Epithelial cell of prostate (primary cell): ENCODE results near the gene CCT7.
"Not testable (repeated sequence)": the region's sequence is repeated elsewhere in the genome, so short reads cannot be mapped to it uniquely, and the experiment has no call there.

Experiments
- DNase-seq: peaks from one replicate; pipeline ENCODE4 v3.0.0-alpha.2; 2011; ENCODE audit warnings: low read depth, low spot score
- H3K27ac ChIP-seq: fragments of 450-650 bp; 2 replicates; pipeline ENCODE4 v1.5.1; 2017; ENCODE audit warnings: mild to moderate bottlenecking

CCT7 gene

GRCh38 chr2:73233932-73234832, at the start of gene CCT7:
CCT7 (plus strand) TSS chr2:73234308; CDS start chr2:73234379, 71 bp downstream.
- H3K27ac ChIP-seq: peak within 1 kb of the TSS; percentile 78
- DNase-seq: peak; percentile 55

GRCh38 chr2:73185965-73186364, 48.1 kb upstream of the CCT7 start:
- no peak for DNase-seq
- no peak overlapping the region for H3K27ac ChIP-seq

- no peak overlapping the region for H3K27ac ChIP-seq
- no peak for DNase-seq
Measured at GRCh38 chr2:73187549-73187948, 46.6 kb upstream of the CCT7 start.

DNA sequence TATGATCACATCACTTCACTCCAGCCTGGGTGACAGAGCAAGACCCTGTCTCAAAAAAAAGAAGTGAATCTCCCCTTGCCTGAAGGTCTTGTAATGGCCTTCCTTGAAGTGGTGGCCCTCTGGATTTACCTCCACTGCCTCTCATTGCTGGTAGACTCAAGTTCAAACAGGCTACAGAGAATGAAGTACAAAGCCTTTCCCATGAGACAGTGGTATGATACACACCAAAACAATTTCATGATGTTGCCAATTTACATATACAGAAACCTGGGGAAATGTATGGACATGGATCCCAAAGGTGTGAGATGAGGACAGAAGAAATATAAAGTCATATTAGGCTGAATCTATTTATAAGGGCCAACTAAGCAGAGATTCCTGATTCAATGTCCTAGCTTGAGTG, 36.5 kb upstream of the CCT7 start:
- H3K27ac ChIP-seq: peak overlapping the region; percentile 62
- peak; percentile 55 for DNase-seq

GRCh38 chr2:73200281-73200680, 33.8 kb upstream of the CCT7 start:
- not testable (repeated sequence) for DNase-seq, H3K27ac ChIP-seq

- H3K27ac ChIP-seq: no peak within 1 kb of the TSS
- no peak for DNase-seq
Measured at GRCh38 chr2:73202156-73203054, 31.7 kb upstream of the CCT7 start, which contains the start of gene NOTO. NOTO (plus strand) TSS chr2:73202574; CDS start chr2:73202667, 93 bp downstream.

DNA sequence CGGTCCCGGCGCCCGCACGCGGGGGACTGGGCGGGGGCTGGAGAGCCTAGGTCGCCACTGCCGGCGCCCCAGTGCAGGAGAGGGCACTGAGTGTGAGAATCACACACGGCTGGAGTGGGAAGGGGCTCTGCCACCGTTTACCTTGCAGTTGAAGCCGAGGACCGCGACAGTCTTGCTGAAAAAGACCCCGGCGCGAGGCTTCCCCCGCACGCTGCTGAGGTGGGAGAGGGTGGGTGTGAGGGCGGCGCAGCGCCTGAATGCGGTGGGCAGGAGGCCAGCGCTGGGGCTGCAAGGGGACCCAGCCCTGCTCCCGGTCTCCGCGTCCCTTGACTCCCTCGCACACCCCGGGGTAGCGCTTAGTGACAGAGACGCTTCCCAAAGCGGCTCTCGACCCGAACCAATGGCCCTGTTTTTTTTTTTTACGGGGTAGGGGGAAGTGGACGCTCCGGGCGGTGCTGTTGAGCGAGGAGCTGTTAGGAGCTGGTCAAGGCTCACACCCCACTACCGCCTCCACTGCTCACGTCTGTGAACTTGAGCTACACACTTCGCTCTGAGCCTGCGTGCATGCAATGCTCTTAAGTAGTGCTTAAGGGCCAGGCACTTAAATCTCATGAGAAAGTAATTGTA, 30.9 kb upstream of the CCT7 start:
- DNase-seq: no peak

GRCh38 chr2:73205611-73206010, 28.5 kb upstream of the CCT7 start:
- no peak overlapping the region for H3K27ac ChIP-seq
- no peak for DNase-seq

More for the DNA sequence above, 30.9 kb upstream of the CCT7 start:
- no peak overlapping the region for H3K27ac ChIP-seq

- H3K27ac ChIP-seq: no peak overlapping the region
- no peak for DNase-seq
Measured at GRCh38 chr2:73208258-73208657, 25.9 kb upstream of the CCT7 start.

GRCh38 chr2:73210019-73210418, 24.1 kb upstream of the CCT7 start:
- no peak overlapping the region for H3K27ac ChIP-seq
- DNase-seq: no peak

DNA sequence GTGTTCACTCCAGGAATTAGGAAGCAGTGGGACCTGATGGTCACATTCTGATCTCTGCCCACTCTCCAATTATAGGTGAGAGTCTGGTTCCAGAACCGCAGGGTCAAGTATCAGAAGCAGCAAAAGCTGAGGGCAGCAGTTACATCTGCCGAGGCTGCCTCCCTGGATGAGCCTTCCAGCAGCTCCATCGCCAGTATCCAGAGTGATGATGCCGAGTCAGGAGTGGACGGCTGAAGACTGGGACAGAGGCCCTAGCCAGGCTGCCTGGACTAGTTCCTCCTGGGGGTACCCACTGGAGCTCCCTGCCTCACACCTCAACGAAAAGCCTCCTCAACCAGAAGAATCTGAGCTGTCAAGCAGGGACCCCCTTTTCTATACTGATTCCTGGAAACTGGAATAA, 23.4 kb upstream of the CCT7 start:
- no peak for DNase-seq
- H3K27ac ChIP-seq: no peak overlapping the region

- no peak for DNase-seq
- no peak overlapping the region for H3K27ac ChIP-seq
Measured at GRCh38 chr2:73212098-73212447, 22.0 kb upstream of the CCT7 start.

- no peak for DNase-seq
- no peak overlapping the region for H3K27ac ChIP-seq
Measured at GRCh38 chr2:73212448-73213176, 21.5 kb upstream of the CCT7 start.

GRCh38 chr2:73214120-73215035, 19.7 kb upstream of the CCT7 start, which contains the start of gene SMYD5:
SMYD5 (plus strand) TSS chr2:73214245; CDS start chr2:73214267, 22 bp downstream.
- no peak for DNase-seq

DNA sequence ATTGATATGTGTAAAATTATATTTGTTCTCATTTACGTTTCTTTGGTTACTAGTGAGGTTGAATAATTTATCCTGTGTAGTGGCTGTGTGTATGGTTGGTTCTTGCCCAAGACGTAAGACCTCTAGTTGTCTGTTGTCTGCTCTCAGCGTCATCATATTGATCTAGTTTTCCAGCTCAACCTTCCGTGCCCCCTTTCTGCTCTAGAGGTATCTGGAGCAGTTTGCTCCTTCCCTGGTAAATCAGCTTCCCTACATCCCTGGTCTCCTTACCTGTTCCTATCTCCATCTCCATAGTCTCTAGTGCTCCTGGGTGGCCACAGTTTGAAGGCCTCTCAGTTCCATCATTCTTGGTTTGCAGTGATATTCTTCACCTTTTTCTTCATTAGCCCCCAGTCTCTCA, 18.9 kb upstream of the CCT7 start:
- DNase-seq: no peak
- H3K27ac ChIP-seq: no peak overlapping the region

More at GRCh38 chr2:73214120-73215035, 19.7 kb upstream of the CCT7 start, which contains the start of gene SMYD5:
- no peak within 1 kb of the TSS for H3K27ac ChIP-seq

- DNase-seq: no peak
- H3K27ac ChIP-seq: no peak overlapping the region
Measured at GRCh38 chr2:73217160-73217559, 16.9 kb upstream of the CCT7 start.

- H3K27ac ChIP-seq: no peak overlapping the region
- DNase-seq: no peak
Measured at GRCh38 chr2:73217826-73218225, 16.3 kb upstream of the CCT7 start.

DNA sequence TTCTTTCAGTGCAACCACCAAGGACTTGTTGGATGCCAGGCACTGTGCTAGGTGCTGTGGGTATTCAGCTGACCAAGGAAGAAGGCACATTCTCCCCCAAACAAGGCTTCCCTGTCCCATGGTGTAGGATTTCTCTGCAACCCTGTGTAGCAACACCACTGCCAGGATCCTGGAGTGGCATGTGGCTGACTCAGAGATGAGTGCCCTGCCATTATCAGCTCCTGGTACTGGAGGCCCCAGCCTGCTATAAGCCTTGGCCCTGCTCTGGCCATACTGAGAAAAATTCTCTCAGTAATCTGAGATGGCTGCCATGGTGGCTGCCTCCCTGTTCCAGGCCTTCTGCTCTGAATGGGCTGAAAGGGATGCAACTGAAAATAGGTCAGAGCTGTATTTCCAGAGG, 15.8 kb upstream of the CCT7 start:
- no peak for DNase-seq

DNA sequence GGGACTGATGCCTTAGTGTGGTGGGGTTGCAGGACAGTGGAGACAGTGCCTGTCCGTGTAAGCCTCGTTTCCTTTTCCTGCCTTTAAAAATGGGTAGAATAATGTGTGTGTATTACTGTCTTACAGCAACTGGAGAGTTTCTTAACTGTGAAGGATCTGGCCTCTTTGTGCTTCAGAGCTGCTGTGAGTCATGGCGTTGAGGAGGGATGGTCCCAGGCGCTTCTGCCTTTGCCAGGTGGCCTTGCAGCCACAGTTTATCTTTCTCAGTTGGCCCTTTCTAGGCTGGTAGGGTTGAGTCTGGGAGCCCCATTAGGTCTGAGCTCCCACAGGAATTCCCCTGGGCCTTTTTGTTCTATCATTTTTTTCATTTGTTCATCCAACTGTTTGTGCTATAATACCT, 10.3 kb upstream of the CCT7 start:
- no peak overlapping the region for H3K27ac ChIP-seq
- DNase-seq: no peak

More for the DNA sequence above, 15.8 kb upstream of the CCT7 start:
- H3K27ac ChIP-seq: no peak overlapping the region
